ENCODE data around the gene SZT2.
"Not testable (repeated sequence)": the region's sequence is repeated elsewhere in the genome, so short reads cannot be mapped to it uniquely, and the experiment has no call there.

Gene SZT2

GRCh38 chr1:43454270-43455011, 64.7 kb downstream of the SZT2 start:
- peak; percentile 49 to 58 for DNase-seq (ENCODE audit: low read depth in 2 of 2)

GRCh38 chr1:43455213-43455889, 65.7 kb downstream of the SZT2 start:
- no peak for DNase-seq (ENCODE audit: low read depth in 2 of 2)

GRCh38 chr1:43458379-43458778, 68.7 kb downstream of the SZT2 start:
- DNase-seq (ENCODE audit: low read depth in 2 of 2) = not testable (repeated sequence)

- no peak for DNase-seq (ENCODE audit: low read depth in 2 of 2)
These were observed 71.4 kb downstream of the SZT2 start for GRCh38 chr1:43460988-43461693.

GRCh38 chr1:43463479-43463878, 73.8 kb downstream of the SZT2 start:
- no peak for DNase-seq (ENCODE audit: low read depth in 2 of 2)

- no peak for DNase-seq (ENCODE audit: low read depth in 2 of 2)
These were observed 75.2 kb downstream of the SZT2 start for GRCh38 chr1:43464681-43465504.

- DNase-seq (ENCODE audit: low read depth in 2 of 2) = no peak
These were observed 75.9 kb downstream of the SZT2 start for GRCh38 chr1:43465505-43466067.

- no peak for DNase-seq (ENCODE audit: low read depth in 2 of 2)
These were observed 76.7 kb downstream of the SZT2 start for GRCh38 chr1:43466403-43466802.

GRCh38 chr1:43468414-43468813, 78.7 kb downstream of the SZT2 start:
- DNase-seq (ENCODE audit: low read depth in 2 of 2) = no peak

- no peak for DNase-seq (ENCODE audit: low read depth in 2 of 2)
These were observed 80.2 kb downstream of the SZT2 start for GRCh38 chr1:43469932-43470331.

- DNase-seq (ENCODE audit: low read depth in 2 of 2) = no peak
These were observed 82.4 kb downstream of the SZT2 start for GRCh38 chr1:43472087-43472462.

- DNase-seq (ENCODE audit: low read depth in 2 of 2) = not testable (repeated sequence)
These were observed 82.9 kb downstream of the SZT2 start for GRCh38 chr1:43472463-43473151.

GRCh38 chr1:43473463-43473862, 83.8 kb downstream of the SZT2 start:
- no peak for DNase-seq (ENCODE audit: low read depth in 2 of 2)

GRCh38 chr1:43475611-43476401, 86.1 kb downstream of the SZT2 start:
- DNase-seq (ENCODE audit: low read depth in 2 of 2) = not testable (repeated sequence)

- DNase-seq (ENCODE audit: low read depth in 2 of 2) = no peak
These were observed 88.0 kb downstream of the SZT2 start for GRCh38 chr1:43477716-43478115.

GRCh38 chr1:43479414-43479813, 89.7 kb downstream of the SZT2 start:
- DNase-seq (ENCODE audit: low read depth in 2 of 2) = no peak

- no peak for DNase-seq (ENCODE audit: low read depth in 2 of 2)
These were observed 91.8 kb downstream of the SZT2 start for GRCh38 chr1:43481491-43481890.

- DNase-seq (ENCODE audit: low read depth in 2 of 2) = no peak
These were observed 92.5 kb downstream of the SZT2 start for GRCh38 chr1:43482215-43482614.

- no peak for DNase-seq (ENCODE audit: low read depth in 2 of 2)
These were observed 94.7 kb downstream of the SZT2 start for GRCh38 chr1:43484367-43484766.

GRCh38 chr1:43488165-43488564, 98.5 kb downstream of the SZT2 start:
- no peak for DNase-seq (ENCODE audit: low read depth in 2 of 2)
